Measurements from ENCODE around the gene LMO1. TPM values are rescaled to one million over a fixed set of nuclear protein-coding genes. Genes with fewer than 3 reads are reported as not detected.

Gene LMO1
- total and polyA plus RNA-seq, 2 of the 13 experiments (the other 11 are each of a cell fraction or from before 2014, with no cell fraction given), result not detected

GRCh38 chr11:8273287-8273686 lies 9.6 kb upstream of the LMO1 start:
- Histone ChIP-seq H2AFZ (ENCODE audit: low read length) (no peak overlapping the region), H3K36me3 (replicated peaks in 1 of 2; ENCODE audit: control insufficient read depth in 1 of 2, insufficient read depth in 2 of 2, low read length in 2 of 2) (no peaks in the 10 kb centered on the region), H3K4me2 (ENCODE audit: low read depth, low read length) (no peak overlapping the region), H3K27ac (ENCODE audit: extremely low read length, insufficient read depth, low read length) (no peak overlapping the region), H3K4me3 (replicated peaks in 1 of 3; ENCODE audit: insufficient read depth in 1 of 3, low read depth in 2 of 3, low read length in 3 of 3) (no peak overlapping the region), H3K9ac (ENCODE audit: insufficient read depth, low read depth, low read length) (no peak overlapping the region), H4K20me1 (ENCODE audit: insufficient read depth, low read length) (no peaks in the 10 kb centered on the region), H3K27me3 (ENCODE audit: control insufficient read depth in 1 of 2, insufficient read depth in 2 of 2, low read length in 2 of 2) (peaks cover 3 to 23% of the 10 kb centered on the region in 2 experiments; a peak in 3 of 5 replicates), H3K4me1 (ENCODE audit: insufficient read depth, low read length) (no peaks in the 10 kb centered on the region), H3K9me3 (ENCODE audit: low read length) (no peaks in the 10 kb centered on the region), H3K79me2 (ENCODE audit: insufficient read depth, low read length) (no peaks in the 10 kb centered on the region)
- CTCF ChIA-PET (ENCODE audit: low intra/inter-chr PET ratio, low total read pairs), result no interaction called here
- TF ChIP-seq PAXIP1 (CRISPR knock-in tag; conservative IDR thresholded peaks at IDR 0.05) (no peak), RFX1 (IDR thresholded peaks at IDR 0.05) (no peak), ZNF143 (CRISPR knock-in tag; IDR thresholded peaks at IDR 0.05) (no peak), SAFB2 (CRISPR knock-in tag; IDR thresholded peaks at IDR 0.05; ENCODE audit: borderline replicate concordance, low read depth) (no peak), GABPB1 (CRISPR knock-in tag; IDR thresholded peaks at IDR 0.05) (no peak), TCF7L2 (IDR thresholded peaks at IDR 0.05; ENCODE audit: low read depth, low read length) (no peak), ZNF766 (CRISPR knock-in tag; IDR thresholded peaks at IDR 0.05; ENCODE audit: borderline replicate concordance) (no peak), PPARG (CRISPR knock-in tag; conservative IDR thresholded peaks at IDR 0.05) (no peak), ELK4 (CRISPR knock-in tag; IDR thresholded peaks at IDR 0.05; ENCODE audit: borderline replicate concordance) (no peak), POGZ (CRISPR knock-in tag; IDR thresholded peaks at IDR 0.05) (no peak), ZNF207 (IDR thresholded peaks at IDR 0.05; ENCODE audit: borderline replicate concordance) (no peak), ZNF350 (CRISPR knock-in tag; IDR thresholded peaks at IDR 0.05; ENCODE audit: borderline replicate concordance, low read depth) (no peak), DDIT3 (CRISPR knock-in tag; IDR thresholded peaks at IDR 0.05) (no peak), ZNF549 (CRISPR knock-in tag; IDR thresholded peaks at IDR 0.05) (no peak), HDAC2 (CRISPR knock-in tag; IDR thresholded peaks at IDR 0.05) (no peak), THYN1 (CRISPR knock-in tag; IDR thresholded peaks at IDR 0.05; ENCODE audit: borderline replicate concordance, low read depth) (no peak)
- BruUV-seq (replicated peaks), result no TSS peak
- in situ Hi-C loops (cut with HindIII; ENCODE audit: extremely low pct_ligation_motif_present, low pct_unique_long_range_greater_than_20kb) (no loop called here), intact Hi-C loops (cut with micrococcal nuclease; ENCODE audit: unreplicated experiment) (no loop called here)
- POLR2A ChIA-PET, result no interaction called here
- DNase-seq (ENCODE audit: low spot score) (no peak), ATAC-seq (no peak), FAIRE-seq (no peak)

Measured in HepG2 (cell line).